NCI-H526 treated with DMSO at 0.1 percent for 48 hours (cell line): ENCODE data around the gene SGCD.
A peak's percentile ranks its signal among the peaks of the same experiment; 100 is the strongest.

ENCODE experiments used
- DNase-seq: peaks from one replicate; lab custom pipeline; 2025; lab: John Stamatoyannopoulos, UW

Gene SGCD

GRCh38 chr5:156691572-156691971, 364.6 kb downstream of the SGCD start:
- DNase-seq, result no peak

DNA sequence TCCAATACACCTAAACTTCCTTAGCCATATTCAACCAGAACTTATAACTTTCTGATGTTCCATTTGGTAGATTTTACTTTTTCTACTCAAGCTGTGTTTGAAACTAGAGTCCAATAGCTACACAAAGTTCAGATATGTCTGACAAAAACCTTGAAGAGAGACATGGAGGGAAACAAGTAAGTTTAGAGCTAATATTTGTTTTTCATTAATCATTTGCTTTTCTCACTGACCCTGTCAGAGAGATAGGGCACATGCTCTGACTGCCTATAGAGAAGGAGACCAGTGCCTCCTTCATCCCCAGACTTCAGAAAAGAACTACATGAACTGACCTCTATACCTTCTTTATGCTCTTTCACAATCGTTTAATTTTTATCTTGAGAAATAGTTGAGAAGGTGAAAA, 366.1 kb downstream of the SGCD start:
- no peak for DNase-seq

- no peak for DNase-seq
These were observed 367.6 kb downstream of the SGCD start for GRCh38 chr5:156694598-156694997.

- DNase-seq, result no peak
These were observed 368.8 kb downstream of the SGCD start for GRCh38 chr5:156695774-156696173.

- DNase-seq, result no peak
These were observed 371.4 kb downstream of the SGCD start for GRCh38 chr5:156698323-156698722.

DNA sequence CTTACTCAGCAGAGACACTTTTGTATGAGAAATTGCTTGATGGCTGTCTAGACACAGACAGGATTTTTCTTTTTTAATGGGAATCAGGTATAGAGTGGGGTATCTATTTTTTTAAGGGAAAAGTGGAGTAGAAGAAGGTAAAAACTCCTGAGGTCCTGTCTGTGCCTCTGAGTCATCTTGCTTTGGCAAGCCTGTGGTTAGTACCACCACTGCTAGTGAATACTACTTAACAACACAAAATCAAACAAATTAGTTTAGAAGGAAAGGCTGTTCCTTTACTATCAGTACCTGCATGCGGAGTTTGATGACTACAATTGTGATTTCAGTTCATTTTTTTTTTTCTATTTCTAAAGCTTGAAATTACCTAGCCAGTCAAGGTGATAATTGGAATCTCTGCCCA, 372.2 kb downstream of the SGCD start:
- DNase-seq, result no peak

- no peak for DNase-seq
These were observed 377.2 kb downstream of the SGCD start for GRCh38 chr5:156704139-156704538.

GRCh38 chr5:156706631-156707030, 379.7 kb downstream of the SGCD start:
- no peak for DNase-seq

- no peak for DNase-seq
These were observed 380.8 kb downstream of the SGCD start for GRCh38 chr5:156707750-156708149.

DNA sequence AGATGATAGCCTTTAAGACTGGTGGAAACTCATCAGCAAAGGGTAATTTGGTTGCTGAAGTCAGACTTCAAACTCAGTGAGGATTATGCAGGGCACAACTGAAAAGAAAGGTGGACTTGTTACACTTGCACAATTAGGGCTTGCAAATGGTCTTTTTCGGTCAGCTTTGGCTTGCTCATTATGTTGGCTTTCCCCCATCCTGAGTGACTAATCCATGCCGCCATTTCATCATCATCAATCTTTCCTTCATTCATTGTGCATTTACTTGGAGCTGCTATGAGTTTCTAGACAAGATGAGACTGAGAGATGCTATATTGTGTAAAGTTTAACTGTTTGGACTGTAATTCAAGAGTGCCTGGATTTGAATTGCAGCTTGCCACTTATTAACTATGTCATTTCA, 388.3 kb downstream of the SGCD start:
- DNase-seq, result no peak

GRCh38 chr5:156716591-156717380, 389.8 kb downstream of the SGCD start:
- no peak for DNase-seq

GRCh38 chr5:156718985-156719384, 392.0 kb downstream of the SGCD start:
- DNase-seq, result no peak

DNA sequence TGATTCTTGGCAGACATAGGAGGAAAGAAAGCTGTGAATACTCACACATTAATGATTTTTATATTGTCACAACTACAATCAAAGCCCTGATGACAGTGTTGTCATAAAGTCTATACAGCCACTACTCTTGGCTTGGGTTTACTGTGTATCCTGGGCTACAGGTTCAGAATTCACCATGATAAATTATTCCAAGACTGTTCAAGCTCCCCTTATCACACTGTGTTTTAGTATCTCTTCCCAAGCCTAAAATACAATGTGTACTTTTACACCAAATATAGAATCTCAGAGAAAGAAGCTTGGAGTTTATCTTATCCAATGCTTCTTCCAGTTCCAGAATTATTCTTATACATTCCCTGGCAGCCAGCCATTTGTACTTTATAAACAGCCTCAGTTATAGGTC, 395.4 kb downstream of the SGCD start:
- DNase-seq, result no peak

- no peak for DNase-seq
These were observed 408.5 kb downstream of the SGCD start for GRCh38 chr5:156735477-156735876.

GRCh38 chr5:156741516-156741915, 414.6 kb downstream of the SGCD start:
- no peak for DNase-seq

DNA sequence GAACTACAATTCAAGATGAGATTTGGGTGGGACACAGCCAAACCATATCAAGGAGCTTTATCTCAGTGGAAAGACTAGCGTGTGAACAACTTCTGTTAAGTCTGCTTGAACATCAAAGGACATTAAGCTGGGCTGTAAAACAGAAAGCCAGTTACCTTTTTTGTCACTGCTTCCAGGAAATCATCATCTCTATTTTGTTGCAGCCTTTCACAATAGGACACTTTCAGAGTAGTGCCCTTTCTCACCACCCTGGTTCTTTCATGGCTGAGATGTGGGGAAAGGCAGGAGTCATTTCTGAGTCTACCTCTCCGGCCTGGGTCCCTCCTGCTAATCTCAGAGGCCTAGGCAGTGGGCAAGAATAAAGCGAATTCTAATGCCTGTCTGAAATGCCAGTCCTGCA, 426.9 kb downstream of the SGCD start:
- no peak for DNase-seq

GRCh38 chr5:156755421-156756087, 428.6 kb downstream of the SGCD start:
- DNase-seq, result peak; percentile 22

DNA sequence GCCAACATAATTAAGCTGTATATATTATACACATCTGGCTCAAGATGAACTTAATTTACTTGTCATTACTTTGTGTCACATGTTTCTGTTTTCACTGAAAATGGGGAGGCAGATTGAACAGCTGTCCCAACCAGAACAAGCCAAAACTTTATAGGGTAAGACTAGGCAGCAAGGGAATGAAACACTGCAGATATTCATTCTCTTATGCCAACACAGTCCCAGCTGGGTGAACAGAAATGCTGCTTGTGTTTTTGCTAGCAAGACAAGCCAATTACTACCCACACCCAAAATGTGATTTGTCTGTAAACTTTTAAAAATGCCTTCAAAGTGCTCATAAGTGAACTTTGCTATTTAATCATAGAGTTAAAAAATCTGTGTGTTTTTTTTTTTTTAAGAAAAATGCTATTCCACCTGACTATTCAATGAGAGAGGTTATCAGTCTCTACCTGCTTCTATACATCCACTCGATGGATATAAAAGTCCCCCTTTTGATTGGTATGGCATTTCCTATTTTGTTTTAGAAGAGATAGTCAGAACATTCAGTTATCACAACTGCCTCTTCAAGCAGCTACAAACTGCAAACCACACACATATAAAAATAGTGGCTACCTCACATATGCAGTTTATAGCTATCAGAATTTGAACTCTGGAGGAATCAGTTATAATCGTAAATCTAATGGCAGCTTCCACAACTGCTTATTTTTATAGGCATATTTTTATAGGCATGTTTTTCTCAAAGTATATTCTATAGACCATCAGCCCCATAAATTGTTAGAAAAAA, 431.2 kb downstream of the SGCD start:
- no peak for DNase-seq

DNA sequence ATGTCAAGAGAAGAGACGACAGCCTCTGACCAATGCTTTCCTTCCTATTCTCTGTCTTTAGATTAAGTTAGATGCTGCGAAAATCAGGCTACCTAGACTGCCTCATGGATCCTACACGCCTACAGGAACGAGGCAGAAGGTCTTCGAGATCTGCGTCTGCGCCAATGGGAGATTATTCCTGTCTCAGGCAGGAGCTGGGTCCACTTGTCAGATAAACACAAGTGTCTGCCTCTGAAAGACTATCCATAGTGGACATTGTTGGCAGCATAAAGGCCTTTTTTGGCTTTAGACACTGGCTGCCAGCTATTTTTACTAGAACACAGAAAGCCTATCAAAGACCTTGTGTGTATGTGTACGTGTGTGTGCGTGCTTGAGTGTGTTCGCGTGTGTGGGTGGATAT, 432.2 kb downstream of the SGCD start:
- no peak for DNase-seq

DNA sequence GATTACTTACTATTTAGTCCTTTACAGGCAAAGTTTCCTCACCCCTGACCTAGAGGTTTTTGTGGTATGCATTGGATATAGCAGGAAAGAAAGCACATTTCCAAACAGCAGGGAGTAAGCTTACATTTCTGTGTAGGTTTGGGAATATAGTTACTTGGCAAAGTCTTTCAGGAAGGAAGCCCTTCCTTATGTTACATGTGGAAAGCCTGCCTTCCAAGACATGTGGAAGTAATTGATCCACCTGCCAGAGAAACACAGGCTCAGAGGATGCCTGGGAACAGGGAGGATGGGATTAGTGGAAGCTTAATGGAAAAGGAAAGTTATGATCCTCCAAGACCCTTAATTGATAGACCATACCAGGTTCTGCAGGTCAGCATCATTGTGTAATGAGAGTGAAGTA, 435.8 kb downstream of the SGCD start:
- DNase-seq, result no peak

DNA sequence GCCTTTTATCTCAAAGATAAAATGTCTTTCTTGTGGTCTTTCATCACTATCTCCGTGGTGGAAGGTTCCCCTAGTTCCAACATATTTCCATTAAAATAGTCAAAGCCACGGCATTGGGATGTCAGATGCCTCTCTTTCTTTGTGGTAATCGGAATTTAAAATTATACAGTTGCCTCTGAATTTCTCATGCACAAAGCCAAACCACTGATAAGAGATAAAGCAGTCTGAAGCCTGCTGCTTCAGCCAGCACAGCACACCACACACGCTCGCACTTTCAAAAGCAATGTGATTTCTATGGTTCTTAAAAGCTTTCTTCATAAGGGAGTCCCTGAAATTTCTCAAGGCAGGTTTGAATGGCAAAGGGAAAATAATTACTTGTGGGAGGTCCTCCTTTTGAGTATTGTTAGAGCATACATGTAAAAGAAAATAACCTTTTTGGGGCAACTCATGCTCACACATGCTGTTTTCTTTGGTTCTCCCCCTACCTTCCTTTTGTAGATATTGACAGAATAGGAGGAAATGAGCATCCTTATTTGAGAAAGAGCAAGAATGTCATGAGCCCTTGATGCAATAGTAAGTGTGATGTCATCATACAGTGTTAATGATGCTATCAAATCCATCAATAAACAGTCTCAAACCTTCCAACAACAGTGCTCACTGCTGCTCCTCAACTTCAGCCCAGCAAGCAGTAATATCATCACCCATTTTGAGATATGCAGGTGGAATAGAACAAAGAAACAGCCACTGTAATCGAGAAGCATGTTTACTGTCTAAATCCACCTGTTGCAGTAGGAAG, 437.4 kb downstream of the SGCD start:
- no peak for DNase-seq

- no peak for DNase-seq
These were observed 447.3 kb downstream of the SGCD start for GRCh38 chr5:156774273-156774672.
